HUDEP-2 (cell line): Measurements from ENCODE around the gene ORC2.
"Not testable (repeated sequence)": the region's sequence is repeated elsewhere in the genome, so short reads cannot be mapped to it uniquely, and the experiment has no call there.

ENCODE experiments used
- DNase-seq, 76 experiments: peaks; one replicate each; lab custom pipeline; 2025; ENCODE audit not compliant: unreplicated experiment in 76 of 76; lab: John Stamatoyannopoulos, UW

Gene ORC2

DNA sequence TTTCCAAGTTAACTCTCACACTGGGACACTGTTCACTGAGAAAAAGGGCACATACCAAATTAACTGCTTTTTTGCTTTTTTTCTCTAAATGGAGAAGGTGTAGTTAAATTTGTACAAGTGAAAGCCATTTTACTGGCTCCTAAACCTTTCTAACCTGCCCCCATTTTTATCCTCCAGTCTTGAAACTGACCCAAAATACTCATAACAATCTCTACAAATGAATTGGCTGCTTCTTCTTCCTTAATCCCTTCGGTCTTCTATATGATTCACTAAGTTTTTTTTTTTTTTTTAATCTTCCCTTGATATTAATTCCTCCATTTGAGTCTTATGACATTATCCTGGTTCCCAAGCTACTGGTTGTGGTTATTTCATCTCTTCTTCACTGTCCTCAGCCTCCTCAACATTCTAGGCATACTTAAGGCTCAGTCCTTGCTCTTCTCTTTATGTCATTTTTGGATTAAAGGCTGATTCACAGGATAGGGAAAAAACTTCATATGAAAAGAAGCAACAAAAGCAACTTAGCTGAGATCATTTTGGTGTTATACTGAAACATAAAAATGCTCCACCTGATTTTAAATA lies 19.8 kb downstream of the ORC2 start:
- no peak for DNase-seq

DNA sequence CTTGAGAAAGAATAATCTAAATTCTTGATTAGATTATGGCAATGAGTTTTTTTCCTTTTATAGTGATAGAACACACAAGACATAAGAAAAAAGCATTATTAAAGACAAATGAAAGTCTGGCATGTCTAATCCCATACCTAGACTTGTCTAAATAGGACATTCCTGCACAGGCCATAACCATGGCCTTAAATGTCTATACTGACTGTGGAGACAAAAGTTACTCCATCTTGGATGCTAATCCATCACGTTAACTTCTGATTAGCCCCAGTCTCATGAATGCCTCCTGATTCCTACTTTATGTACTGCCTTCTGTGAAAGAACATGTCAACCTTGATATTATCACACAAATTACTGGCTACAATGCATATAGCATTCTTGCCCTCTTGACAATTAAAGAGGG lies 23.6 kb downstream of the ORC2 start:
- DNase-seq: no peak

DNA sequence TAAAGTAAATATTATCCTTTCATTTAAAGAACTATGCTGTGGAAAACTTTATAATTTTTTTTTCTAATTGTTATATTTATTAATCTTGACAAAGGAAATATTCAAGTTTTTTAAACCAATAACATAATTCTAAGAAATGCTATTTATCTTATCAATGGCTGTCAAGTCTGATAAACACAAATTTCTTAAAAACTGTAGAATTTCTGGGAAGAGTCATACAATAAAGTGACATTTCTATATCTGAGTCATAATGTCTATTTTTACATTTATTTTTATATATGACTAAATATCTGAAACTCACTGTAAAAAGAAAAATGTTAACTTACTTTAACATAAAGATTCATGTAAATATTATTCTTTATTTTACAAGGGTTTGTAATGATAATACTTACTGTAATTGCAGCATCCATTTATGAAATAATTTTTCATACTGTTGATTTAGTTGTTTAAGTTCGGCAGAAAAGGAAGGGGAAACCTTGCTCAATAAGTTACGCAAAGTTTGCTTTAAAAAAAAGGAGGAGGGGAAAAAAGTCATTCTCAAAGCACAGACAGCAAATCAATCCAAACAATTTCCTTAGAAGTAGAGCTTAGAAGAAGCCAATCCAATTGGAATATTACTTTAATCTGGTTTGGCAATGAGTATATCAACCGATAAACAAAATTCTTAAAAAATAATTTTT lies 32.4 kb downstream of the ORC2 start:
- DNase-seq: peak in 1 of 76 experiments; percentile 25

DNA sequence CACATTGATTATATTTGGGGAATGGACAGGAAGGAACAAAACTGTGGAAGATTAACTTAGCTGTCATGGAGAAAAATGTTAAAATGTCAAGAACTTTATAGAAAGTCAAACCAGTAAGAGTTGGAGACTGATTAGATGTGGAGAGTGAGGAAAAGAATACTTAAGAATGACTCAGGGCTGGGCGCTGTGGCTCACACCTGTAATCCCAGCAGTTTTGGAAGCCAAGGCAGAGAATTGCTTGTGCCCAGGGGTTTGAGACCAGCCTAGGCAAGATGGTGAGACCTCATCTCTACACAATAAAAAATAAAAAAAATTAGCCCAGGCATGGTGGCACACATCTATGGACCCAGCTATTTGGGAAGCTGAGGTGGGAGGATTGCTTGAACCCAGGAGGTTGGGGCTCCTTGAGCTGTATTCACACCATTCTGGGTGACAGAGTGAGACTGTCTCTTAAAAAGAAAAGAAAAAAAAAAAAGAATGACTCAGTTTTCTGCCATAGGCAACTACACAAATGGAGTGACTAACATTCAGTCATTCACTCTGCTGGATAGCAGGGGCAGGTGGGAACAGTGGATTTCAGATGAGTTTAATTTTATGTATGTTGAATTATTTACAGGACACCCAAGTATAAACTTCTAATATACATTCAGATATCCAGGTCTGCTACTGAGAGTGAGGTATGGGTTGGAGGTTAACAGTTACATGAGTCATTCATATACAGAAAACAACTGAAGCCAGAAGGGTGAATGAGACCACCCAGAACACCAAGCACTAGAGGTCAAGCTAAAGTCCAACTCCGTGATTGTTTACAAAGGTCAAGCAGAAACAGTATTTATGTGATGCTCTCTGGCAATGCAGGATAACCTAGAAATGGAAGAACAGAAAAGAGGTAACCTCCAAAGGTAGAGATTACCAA lies 33.9 kb downstream of the ORC2 start:
- no peak for DNase-seq

DNA sequence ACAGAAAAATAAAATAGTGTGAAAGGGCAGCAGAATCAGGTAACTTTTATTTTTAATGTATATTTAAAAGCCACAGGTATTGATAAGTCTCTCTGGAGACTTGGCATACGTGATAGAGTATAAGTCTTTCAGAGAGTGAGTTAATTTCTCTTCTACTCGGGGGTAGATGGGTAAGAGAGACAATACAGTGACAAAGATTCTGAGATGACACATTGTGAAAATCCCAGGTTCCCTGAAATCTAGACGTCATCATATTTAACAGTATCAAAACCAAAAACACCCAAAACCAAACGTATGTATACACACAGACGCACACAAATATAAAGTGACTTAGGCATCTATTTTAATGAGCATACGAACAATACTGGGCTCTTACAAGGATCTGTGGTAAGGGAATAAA lies 41.0 kb downstream of the ORC2 start:
- no peak for DNase-seq

DNA sequence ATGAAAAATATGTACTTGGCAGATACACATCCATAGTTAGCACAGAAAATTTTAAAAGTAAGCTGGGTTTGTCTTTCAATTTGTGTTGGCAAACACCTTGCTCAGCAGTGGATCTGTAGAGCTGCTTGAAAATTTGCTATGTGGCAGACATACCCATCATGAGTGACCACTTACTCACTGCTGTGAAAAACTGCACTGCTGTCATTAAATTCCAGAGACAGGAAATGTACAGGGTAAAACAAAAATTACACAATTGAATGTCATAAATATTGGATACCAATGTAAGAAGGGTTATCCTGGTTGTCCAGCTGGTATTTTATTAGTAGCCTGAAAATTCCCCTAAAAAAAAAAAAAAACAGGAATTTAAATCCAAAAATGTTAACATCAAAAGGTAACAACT lies 49.8 kb downstream of the ORC2 start:
- DNase-seq: no peak

DNA sequence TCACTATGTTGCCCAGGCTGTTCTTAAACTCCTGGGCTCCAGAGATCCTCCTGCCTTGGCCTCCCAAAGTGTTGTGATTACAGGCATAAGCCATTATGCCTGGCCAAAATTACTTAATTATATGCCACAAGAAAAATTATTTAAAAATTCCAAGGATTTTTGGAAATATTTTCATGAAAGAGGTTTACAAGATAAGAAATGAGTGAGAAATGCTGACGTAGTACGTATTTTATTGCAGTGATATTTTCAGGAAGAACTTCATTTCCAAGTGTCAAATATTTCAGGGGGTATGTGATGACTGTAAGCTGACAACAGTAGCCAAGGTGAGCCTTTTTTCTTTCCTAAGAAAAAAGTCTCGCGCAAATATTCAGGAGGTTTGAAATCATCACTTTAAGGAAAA lies 53.5 kb downstream of the ORC2 start:
- DNase-seq: no peak

DNA sequence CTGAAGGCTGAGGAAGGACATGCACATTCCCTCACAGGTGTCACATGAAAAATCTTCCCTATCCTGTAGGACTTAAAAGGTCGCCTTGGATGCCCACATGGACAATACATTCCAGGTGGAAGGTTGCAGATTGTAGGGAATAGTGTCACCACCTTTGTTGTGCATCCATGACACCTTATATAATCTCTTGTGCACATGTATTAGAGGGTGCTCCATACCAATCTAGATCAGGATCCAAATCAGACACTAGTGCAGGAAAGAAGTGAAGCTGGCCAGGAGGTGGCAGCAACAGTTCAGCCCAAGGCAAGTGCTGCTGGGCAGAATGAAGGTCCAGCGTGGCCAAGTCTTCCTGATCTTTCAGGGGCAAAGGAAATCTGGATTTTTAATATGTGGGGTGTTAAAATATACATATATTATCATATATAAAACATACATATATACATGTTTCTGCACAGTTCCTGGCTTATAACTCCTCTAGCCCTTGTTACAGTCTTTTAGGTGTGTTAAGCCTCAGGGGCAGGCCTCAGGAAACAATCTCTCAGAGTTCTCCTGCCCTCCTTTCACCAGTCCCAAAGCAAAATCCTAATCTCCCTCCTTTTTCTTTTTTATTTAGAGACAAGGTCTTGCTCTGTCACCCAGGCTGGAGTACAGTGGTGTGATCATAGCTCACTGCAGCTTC lies 57.7 kb downstream of the ORC2 start:
- DNase-seq: peak in 67 of 76 experiments; percentile 2 to 75 (median 53)

DNA sequence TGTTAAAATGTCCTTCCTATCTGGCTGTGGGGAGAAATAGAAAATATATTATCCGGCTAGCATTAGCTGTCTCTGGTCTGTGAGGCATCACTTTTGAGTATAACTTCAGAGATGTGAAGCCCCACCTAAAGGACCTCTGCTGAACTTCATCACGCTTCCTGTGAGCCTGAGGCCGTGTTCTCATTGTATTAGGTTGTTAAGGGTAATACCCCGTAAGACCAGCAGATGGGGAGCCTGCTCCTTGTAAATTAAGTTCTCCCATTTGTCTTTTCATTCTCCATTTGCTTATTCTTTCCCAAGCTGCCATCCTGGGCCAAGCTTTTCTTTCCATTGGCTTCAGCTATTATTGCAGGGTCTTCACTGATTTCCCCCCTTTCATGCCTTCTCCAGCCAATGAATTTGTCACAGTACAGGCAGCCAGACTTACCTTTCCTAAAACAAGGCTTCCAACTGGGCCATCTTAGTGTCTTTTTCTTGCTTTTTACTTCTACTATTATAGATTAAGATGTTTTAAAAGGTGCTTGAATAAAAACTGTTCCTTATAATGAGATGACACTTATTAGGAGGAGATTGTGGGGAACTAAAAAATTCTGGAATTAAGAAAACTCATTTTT lies 61.9 kb downstream of the ORC2 start:
- DNase-seq: peak in 72 of 76 experiments; percentile 6 to 85 (median 62)

DNA sequence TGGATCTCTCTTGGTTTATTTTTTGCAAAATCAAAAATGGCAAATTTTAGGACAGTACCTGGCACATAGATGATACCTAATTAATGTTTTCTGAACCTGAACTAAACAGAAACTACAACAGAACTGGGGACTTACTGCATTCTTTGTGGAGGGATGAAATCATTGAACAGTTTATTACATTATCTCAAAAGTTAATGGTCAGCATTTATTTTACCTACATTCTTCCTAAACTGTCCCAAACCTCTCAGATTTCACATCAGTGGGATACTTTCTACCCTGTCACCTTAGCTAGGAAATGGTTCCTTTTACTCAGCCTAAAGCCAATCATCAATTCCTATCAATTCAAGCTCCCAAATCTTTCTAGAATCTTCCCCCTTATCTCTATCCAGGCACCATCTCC lies 64.0 kb downstream of the ORC2 start:
- no peak for DNase-seq

DNA sequence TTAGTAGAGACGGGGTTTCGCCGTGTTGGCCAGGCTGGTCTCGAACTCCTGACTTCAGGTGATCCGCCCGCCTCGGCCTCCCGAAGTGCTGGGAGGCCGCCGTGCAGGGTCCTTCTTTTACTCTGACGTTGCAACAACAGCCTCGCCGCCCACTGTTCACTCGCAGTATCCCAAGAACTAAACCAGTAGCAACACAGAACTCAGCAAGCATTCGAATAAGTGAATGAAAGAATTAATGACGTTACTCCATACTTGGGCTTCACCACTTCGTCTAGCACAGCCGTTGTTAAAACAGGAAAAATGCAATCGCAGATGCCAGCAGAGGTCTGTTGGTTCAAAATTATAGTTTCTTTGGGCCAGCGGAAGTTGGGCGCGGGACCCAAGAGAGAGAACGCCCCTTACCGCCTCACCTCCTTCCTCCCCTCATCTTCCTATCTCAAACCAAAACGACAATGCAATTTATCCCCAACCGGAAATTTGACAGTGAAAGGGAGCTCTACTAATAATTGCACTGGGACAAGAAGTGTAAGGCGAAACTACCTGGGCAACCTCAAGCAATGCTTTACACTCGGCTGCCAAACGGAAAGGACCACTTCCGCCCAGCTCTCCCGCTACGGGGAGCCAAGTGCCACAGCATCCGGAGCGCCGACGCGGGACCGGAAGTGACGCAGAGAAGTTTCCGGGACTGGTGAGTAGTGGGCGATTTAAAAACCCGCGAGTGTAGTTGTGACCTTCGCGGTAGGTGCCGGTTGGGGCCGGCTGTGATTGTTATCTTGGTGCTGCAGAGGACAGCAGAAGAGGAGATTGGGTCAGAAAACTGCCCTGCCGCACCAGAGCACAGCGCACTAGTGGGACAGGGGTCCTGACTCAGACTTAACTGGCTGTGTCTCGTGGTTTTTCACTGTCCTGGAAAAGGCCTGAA lies 74.5 kb downstream of the ORC2 start, which contains the start of the genes NIF3L1 and PPIL3:
Gene NIF3L1 (plus strand): TSS at position 668 of the 922 bp plus-strand sequence. CDS start 2,573 bp downstream, outside the sequence.
Gene PPIL3 (minus strand): TSS at position 374 of the 922 bp plus-strand sequence. CDS start 1,462 bp downstream, outside the sequence.
- peak; percentile 33 to 97 (median 93) for DNase-seq

DNA sequence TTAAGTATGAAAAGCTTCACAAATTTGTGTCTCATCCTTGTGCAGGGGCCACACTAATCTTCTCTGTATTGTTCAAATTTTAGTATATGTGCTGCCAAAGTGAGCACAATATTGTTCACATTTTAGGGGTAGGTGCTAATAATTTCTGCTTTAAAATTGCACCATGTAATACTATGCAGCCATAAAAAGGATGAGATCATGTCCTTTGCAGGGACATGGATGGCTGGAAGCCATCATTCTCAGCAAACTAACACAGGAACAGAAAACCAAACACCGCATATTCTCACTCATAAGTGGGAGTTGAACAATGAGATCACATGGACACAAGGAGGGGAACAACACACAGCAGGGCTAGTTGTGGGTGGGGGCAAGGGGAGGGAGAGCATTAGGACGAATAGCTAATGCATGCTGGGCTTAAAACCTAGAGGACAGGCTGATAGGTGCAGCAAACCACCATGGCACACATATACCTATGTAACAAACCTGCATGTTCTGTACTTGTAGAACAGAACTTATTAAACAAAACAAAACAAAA lies 81.7 kb downstream of the ORC2 start:
- not testable (repeated sequence) for DNase-seq

DNA sequence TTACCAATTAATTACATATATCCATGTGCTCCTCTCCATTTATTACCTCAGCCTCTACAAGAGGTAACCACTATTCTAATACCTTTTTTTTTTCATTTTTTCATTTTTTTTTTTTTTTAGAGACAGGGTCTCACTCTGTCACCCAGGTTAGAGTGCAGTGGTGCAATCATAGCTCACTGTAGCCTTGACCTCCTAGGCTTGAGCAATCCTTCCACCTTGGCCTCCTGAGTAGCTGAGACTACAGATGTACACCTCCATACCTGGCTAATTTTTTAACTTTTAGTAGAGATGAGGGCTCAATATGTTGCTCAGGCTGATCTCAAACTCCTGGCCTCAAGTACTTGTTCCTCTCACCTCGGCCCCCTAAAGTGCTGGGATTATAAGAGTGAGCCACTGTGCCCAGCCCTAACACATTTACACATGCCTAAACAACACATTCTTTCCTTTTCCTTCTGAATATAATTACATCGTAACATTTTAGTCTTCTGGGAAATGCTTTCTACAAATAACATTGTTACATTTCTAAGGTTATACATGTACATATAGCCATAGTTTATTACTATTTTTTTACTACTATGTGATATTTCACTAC lies 85.1 kb downstream of the ORC2 start:
- no peak for DNase-seq

DNA sequence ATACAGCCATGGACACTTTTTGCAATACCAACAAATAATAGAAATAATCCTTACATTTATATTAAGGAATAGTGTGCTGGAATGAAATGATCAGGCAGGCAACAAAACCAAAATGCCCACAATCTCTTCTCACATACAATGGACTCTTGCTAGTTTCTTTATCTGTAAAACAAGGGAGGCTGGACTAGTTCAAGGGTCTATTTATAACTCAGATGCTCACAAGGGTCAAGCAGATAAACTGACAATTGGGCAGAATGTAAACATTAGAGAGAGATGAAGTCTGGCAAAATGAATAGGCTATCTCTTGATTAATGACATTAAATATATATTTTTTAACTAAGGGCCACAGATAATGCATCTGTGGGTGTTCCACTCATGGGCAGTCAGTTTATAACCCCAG lies 86.0 kb downstream of the ORC2 start:
- peak in 2 of 76 experiments; percentile 11 to 13 for DNase-seq

DNA sequence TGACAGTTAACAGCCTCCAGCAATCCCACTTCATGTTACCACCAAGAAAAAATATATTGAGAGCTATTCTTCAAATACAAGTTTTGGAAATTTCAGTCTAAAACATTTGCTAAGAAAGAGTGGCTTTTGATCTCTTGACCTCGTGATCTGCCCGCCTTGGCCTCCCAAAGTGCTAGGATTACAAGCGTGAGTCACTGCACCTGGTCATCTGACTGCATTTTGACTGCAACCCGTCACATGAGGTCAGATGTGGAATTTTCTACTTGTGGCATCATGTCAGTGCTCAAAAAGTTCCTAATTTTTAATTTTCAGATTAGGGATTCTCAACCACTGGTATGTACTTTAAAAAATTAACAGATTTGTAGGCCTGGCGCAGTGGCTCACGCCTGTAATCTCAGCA lies 89.9 kb downstream of the ORC2 start:
- DNase-seq: no peak

DNA sequence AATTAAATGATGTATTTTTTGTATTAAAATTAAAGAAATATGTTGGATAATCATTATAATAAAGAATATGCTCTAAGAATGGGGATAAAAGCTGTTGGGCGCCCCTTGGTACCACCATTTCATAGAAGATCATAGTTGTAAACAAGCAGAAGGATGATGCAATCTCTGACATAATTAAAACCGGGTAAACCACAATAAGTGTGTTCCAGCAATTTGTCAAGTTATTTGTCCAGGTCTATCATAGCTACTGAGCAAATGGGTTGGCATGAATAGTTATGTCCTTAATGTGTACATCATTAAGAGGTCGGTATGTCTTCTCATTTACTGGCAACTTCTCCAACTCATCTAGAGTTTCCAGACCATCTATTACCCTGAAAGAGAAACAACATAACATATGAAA lies 92.3 kb downstream of the ORC2 start:
- DNase-seq: no peak

DNA sequence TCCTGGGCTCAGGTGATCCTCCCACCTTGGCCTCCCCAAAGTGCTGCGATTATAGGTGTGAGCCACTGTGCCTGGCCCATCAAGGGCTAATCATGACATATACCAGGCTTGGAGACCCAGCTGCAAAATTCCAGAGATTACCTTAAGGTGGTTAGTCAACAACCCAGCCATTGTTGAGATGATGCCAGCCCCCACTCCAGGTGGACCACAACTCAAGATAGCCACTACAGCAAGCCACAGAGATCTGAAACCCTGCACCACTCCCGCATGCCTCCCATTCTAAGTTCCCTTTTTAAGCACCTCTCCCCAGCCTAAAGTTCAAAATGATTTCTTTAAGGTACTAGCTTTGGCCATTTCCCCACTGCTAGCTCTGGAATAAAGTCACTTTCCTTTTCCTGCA lies 94.4 kb downstream of the ORC2 start:
- peak in 7 of 76 experiments; percentile 9 to 47 (median 25) for DNase-seq

DNA sequence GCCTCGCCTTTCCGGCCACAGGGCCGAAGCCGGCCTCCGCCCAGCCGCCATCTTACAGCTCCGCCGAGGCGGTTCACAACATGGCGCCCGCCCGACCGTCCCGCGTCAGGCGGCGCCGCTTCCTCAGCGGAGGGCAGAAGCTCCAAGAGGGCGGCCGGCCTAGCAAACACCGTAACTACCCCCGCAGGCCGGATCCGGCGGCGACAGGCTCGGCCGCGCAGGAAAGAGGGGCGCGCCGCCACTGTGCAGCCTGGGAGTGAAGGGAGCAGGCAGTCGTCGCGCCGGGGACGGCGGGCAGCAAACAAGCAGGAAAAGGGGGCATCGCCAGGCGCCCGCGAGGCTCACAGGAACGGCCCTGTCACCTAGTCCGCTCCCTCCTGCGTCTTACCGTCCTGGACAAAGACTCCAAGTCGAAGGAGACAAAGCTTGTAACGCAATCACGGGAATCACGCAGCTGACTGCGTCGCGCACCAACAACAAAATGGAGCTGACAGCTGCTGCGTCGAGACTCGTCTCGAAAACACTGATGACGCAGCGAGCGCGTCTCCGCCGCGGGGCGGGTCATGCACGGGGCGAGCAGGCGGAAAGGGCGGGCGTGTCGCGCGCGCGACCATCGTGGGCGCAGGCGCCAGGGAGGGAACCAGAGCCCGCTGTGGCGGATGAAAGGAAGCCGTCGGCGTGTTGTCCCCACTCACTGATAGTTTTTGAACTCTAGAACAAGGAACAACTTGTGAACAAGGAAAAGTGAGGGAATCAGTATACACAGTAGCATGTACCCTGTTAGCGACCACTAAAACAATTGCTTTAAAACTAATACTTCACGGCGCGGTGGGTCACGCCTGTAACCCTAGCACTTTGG lies 99.1 kb downstream of the ORC2 start, which contains the start of gene CLK1:
Gene CLK1 (minus strand): TSS at position 483 of the 859 bp plus-strand sequence. CDS start 2,796 bp downstream, outside the sequence.
- DNase-seq: peak in 75 of 76 experiments; percentile 39 to 94 (median 84)
